Kidney (tissue), 14 donors: ENCODE measurements around the gene VNN1. TPM values are rescaled to one million over a fixed set of nuclear protein-coding genes. Genes with fewer than 3 reads are reported as not detected.

ENCODE experiments used
- DNase-seq, 5 donors: peaks; one replicate each; pipeline ENCODE4 v3.0.0-alpha.2; 2013 to 2020
- FAIRE-seq: peaks from 2 replicates; lab custom pipeline; 2012; peaks lifted over from hg19 to GRCh38; lab: Jason Lieb, UNC
- H3K27ac ChIP-seq, 2 donors: one replicate each; pipeline ENCODE4 v1.7.0; 2013; ENCODE audit warnings: low read depth in 2 of 2, low read length in 2 of 2, inconsistent platforms in 1 of 2
- H3K27me3 ChIP-seq: one replicate; pipeline ENCODE4 v1.7.1; 2013; ENCODE audit warnings: low read length, inconsistent platforms; ENCODE audit not compliant: control insufficient read depth, insufficient read depth
- H3K36me3 ChIP-seq, 3 donors: one replicate each; pipeline versions ENCODE4 v1.7.0 to v1.7.1; 2013; ENCODE audit warnings: low read length in 3 of 3, control low read depth in 1 of 3, inconsistent platforms in 1 of 3; ENCODE audit not compliant: insufficient read depth in 3 of 3, control insufficient read depth in 2 of 3
- H3K4me1 ChIP-seq, 3 donors: one replicate each; pipeline versions ENCODE4 v1.7.0 to v1.7.1; 2013; ENCODE audit warnings: low read length in 3 of 3, inconsistent platforms in 1 of 3, low read depth in 1 of 3; ENCODE audit not compliant: control insufficient read depth in 2 of 3, insufficient read depth in 2 of 3
- H3K4me3 ChIP-seq, 3 donors: one replicate each; pipeline versions ENCODE4 v1.7.0 to v1.8.1; 2013; ENCODE audit warnings: low read length in 3 of 3, control low read depth in 1 of 3, inconsistent platforms in 1 of 3
- H3K9ac ChIP-seq, 3 donors: one replicate each; pipeline versions ENCODE4 v1.7.0 to v1.7.1; 2013; ENCODE audit warnings: low read length in 3 of 3, control low read depth in 1 of 3, inconsistent platforms in 1 of 3
- H3K9me3 ChIP-seq, 3 donors: one replicate each; pipeline versions ENCODE4 v1.7.0 to v1.7.1; 2013; ENCODE audit warnings: low read length in 3 of 3, control low read depth in 1 of 3, inconsistent platforms in 1 of 3; ENCODE audit not compliant: control insufficient read depth in 2 of 3, insufficient read depth in 1 of 3
- CTCF ChIP-seq: IDR thresholded peaks from 3 replicates; pipeline ENCODE4 v1.5.1; 2012; ENCODE audit warnings: mild to moderate bottlenecking, moderate library complexity, borderline replicate concordance; ENCODE audit not compliant: insufficient read depth; ENCODE audit errors: extremely low read depth
- intact Hi-C: fragments of 100-400 bp; cut with DNase I; formaldehyde crosslinking; loops from one replicate; pipeline ENCODE4 v1.11.1; 2022
- polyA plus RNA-seq: library from polyadenylated mRNA; stranded (reverse); fragments of 350-450 nt; fragmentation: Illumina TruSeq; extraction: RNeasy Lipid Tissue Mini Kit (QIAGEN cat#74804); gene quantifications from one replicate; pipeline ENCODE4 v1.2.3, GENCODE V29; 2014; ENCODE audit warnings: low read depth, low replicate concordance; ENCODE audit not compliant: insufficient read depth
- total RNA-seq: library from RNA; stranded (reverse); fragmentation: NEBNext Ultra II Directional; extraction: Animal tissue kit (Norgen Biotek cat#: 25700); gene quantifications from one replicate; pipeline ENCODE4 v1.2.1, GENCODE V29; 2021
- donor health status: control.
- donor health status: control.
- donor health status: control.
- donor health status: control.
- donor health status: control.
- donor health status: DM: yes; HTN: yes; CAD: no.
- donor health status: Normal renal cell carcinoma (clear cell type).

VNN1 gene
- total and polyA plus RNA-seq, 2 donors from 2014 or later: 7.5 to 13.8 TPM

DNA sequence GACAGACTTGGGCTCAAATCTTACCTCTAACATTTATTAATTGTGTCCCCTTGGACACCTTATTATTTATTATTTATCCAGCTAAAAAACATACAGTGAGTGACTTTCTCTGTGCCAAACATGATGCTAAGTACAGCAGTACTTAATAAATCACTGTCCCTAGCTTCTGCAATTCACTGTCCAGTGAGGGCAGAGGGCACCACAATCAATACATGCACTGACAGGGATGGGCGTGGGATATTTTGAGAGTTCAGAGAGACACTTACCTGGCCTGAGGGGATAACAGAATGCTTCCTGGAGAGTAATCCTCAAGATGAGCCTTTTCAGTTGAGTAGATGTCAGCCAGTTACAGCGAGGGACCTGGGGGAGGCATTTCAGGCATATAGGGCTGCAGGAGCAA is 80.5 kb downstream of the VNN1 start:
- H3K4me3 ChIP-seq: no peak overlapping the region

More for the DNA sequence above, 80.5 kb downstream of the VNN1 start:
- no peak for FAIRE-seq
- Histone ChIP-seq H3K36me3 (no peaks in the 10 kb centered on the region), H3K27ac (no peak overlapping the region), H3K9ac (no peak overlapping the region), H3K9me3 (no peaks in the 10 kb centered on the region), H3K4me1 (no peaks in the 10 kb centered on the region), H3K27me3 (no peaks in the 10 kb centered on the region)
- intact Hi-C loops: no loop called here
- no peak for TF ChIP-seq CTCF
- DNase-seq: no peak

Other genes with a start within 250 kb of the VNN1 start
- 77.9 TPM for gene STX7, start 200.9 kb downstream of the VNN1 start, total RNA-seq
- gene STX7, start 200.9 kb downstream of the VNN1 start, polyA plus RNA-seq: 27.4 TPM
- gene TAAR9, start 175.8 kb downstream of the VNN1 start, total RNA-seq: not detected
- not detected for gene TAAR9, start 175.8 kb downstream of the VNN1 start, polyA plus RNA-seq
- gene TAAR8, start 161.4 kb downstream of the VNN1 start, total RNA-seq: not detected
- gene TAAR8, start 161.4 kb downstream of the VNN1 start, polyA plus RNA-seq: not detected
- not detected for gene TAAR6, start 143.7 kb downstream of the VNN1 start, total RNA-seq
- gene TAAR6, start 143.7 kb downstream of the VNN1 start, polyA plus RNA-seq: not detected
- not detected for gene TAAR5, start 124.3 kb downstream of the VNN1 start, total RNA-seq
- not detected for gene TAAR5, start 124.3 kb downstream of the VNN1 start, polyA plus RNA-seq
- not detected for gene TAAR2, start 89.8 kb downstream of the VNN1 start, total RNA-seq
- not detected for gene TAAR2, start 89.8 kb downstream of the VNN1 start, polyA plus RNA-seq
- gene TAAR1, start 54.9 kb downstream of the VNN1 start, total RNA-seq: not detected
- not detected for gene TAAR1, start 54.9 kb downstream of the VNN1 start, polyA plus RNA-seq
- 6.7 TPM for gene VNN2, start 43.8 kb upstream of the VNN1 start, total RNA-seq
- 1.7 TPM for gene VNN2, start 43.8 kb upstream of the VNN1 start, polyA plus RNA-seq
- 17.2 TPM for gene SLC18B1, start 84.6 kb upstream of the VNN1 start, total RNA-seq
- 16.9 TPM for gene SLC18B1, start 84.6 kb upstream of the VNN1 start, polyA plus RNA-seq
- 919 TPM for gene RPS12, start 100.5 kb upstream of the VNN1 start, total RNA-seq
- gene RPS12, start 100.5 kb upstream of the VNN1 start, polyA plus RNA-seq: 1,813 TPM